ENCODE measurements around the gene FAM124A. TPM values are rescaled to one million over a fixed set of nuclear protein-coding genes. Genes with fewer than 3 reads are reported as not detected.

FAM124A gene
- total RNA-seq, 2 experiments from 2014 or later = 0.07 to 0.25 TPM

- Mint-ChIP-seq H3K9me3 (no peaks in the 10 kb centered on the region), H3K4me3 (peak overlapping the region; percentile 68), H3K27ac (no peak overlapping the region), H3K4me1 (ENCODE audit: low read depth) (no peaks in the 10 kb centered on the region), H3K36me3 (ENCODE audit: low read depth) (no peaks in the 10 kb centered on the region), H3K27me3 (peaks cover 43% of the 10 kb centered on the region)
- DNase-seq = peak; percentile 23
- POLR2A ChIA-PET = no interaction called here
- CTCF ChIA-PET = interaction anchor here (1.0 to 1.5 kb wide), 2 partner anchors 28 to 96 kb away, joined by 3 read pairs; no protein-coding TSS in a partner anchor
- TF ChIP-seq CTCF (IDR thresholded peaks at IDR 0.05) = no peak
- ATAC-seq = no peak
- intact Hi-C loops (cut with micrococcal nuclease) = no loop called here
Observed at GRCh38 chr13:51221674-51222036, 543 bp upstream of the FAM124A start.

- H3K4me3 Mint-ChIP-seq = peak overlapping the region; percentile 31
- ATAC-seq = peak; percentile 17
Observed at GRCh38 chr13:51222686-51223559, 725 bp downstream of the FAM124A start.

GRCh38 chr13:51223560-51224270 is 1.5 kb downstream of the FAM124A start:
- POLR2A ChIA-PET = interaction anchor here (0.7 to 0.9 kb wide), 2 partner anchors 29 to 574 kb away, joined by 3 read pairs; no protein-coding TSS in a partner anchor
- intact Hi-C loops (cut with micrococcal nuclease) = no loop called here
- Mint-ChIP-seq H3K4me1 (ENCODE audit: low read depth) (no peaks in the 10 kb centered on the region), H3K27me3 (peaks cover 42% of the 10 kb centered on the region), H3K9me3 (no peaks in the 10 kb centered on the region), H3K27ac (no peak overlapping the region), H3K36me3 (ENCODE audit: low read depth) (no peaks in the 10 kb centered on the region), H3K4me3 (peak overlapping the region; percentile 18)
- CTCF ChIA-PET = interaction anchor here (1.0 to 3.4 kb wide), 5 partner anchors 9 to 99 kb away, joined by 4 to 21 read pairs (median 5); no protein-coding TSS in a partner anchor
- DNase-seq (no peak), ATAC-seq (no peak)
- TF ChIP-seq CTCF (IDR thresholded peaks at IDR 0.05) = no peak

More at GRCh38 chr13:51222686-51223559, 725 bp downstream of the FAM124A start:
- no peaks in the 10 kb centered on the region for H3K36me3 Mint-ChIP-seq (ENCODE audit: low read depth)
- H3K9me3 Mint-ChIP-seq = no peaks in the 10 kb centered on the region
- ChIA-PET CTCF (interaction anchor here (1.0 to 3.4 kb wide), 3 partner anchors 29 to 98 kb away, joined by 5 to 21 read pairs (median 14); no protein-coding TSS in a partner anchor), POLR2A (interaction anchor here (0.7 to 0.9 kb wide), 2 partner anchors 30 to 575 kb away, joined by 3 read pairs; no protein-coding TSS in a partner anchor)
- intact Hi-C loops (cut with micrococcal nuclease) = no loop called here
- no peak for TF ChIP-seq CTCF (IDR thresholded peaks at IDR 0.05)
- DNase-seq = no peak
- peaks cover 44% of the 10 kb centered on the region for H3K27me3 Mint-ChIP-seq
- no peaks in the 10 kb centered on the region for H3K4me1 Mint-ChIP-seq (ENCODE audit: low read depth)
- H3K27ac Mint-ChIP-seq = no peak overlapping the region

- ChIA-PET POLR2A (no interaction called here), CTCF (interaction anchor here (0.7 to 3.4 kb wide), 5 partner anchors 10 to 100 kb away, joined by 3 to 21 read pairs (median 4); no protein-coding TSS in a partner anchor)
- TF ChIP-seq CTCF (IDR thresholded peaks at IDR 0.05) = no peak
- H3K27me3 Mint-ChIP-seq = peaks cover 47% of the 10 kb centered on the region
- H3K27ac Mint-ChIP-seq = no peak overlapping the region
- DNase-seq = no peak
- H3K4me3 Mint-ChIP-seq = no peak overlapping the region
- H3K4me1 Mint-ChIP-seq (ENCODE audit: low read depth) = no peaks in the 10 kb centered on the region
- intact Hi-C loops (cut with micrococcal nuclease) = no loop called here
- no peak for ATAC-seq
- H3K9me3 Mint-ChIP-seq = no peaks in the 10 kb centered on the region
- no peaks in the 10 kb centered on the region for H3K36me3 Mint-ChIP-seq (ENCODE audit: low read depth)
Observed at GRCh38 chr13:51225029-51225428, 2.8 kb downstream of the FAM124A start.

Measured in activated CD8-positive, alpha-beta T cell treated with anti-CD3 and anti-CD28 coated beads for 36 hours (primary cell).